HepG2 (cell line): Measurements from ENCODE around the gene MTSS2. TPM values are rescaled to one million over a fixed set of nuclear protein-coding genes. Genes with fewer than 3 reads are reported as not detected.
A peak's percentile ranks its signal among the peaks of the same experiment; 100 is the strongest.

Source experiments
- AGO2 ChIP-seq: fragments of 200-400 bp; formaldehyde crosslinking; optimal IDR thresholded peaks from 2 replicates; pipeline ENCODE3; 2017; ENCODE audit warnings: mild to moderate bottlenecking, low read depth, low read length, moderate library complexity
- CCDC6 ChIP-seq: sonication (generic); formaldehyde crosslinking; IDR thresholded peaks from 2 replicates; pipeline ENCODE4 v1.8.1; 2022; ENCODE audit warnings: mild to moderate bottlenecking, missing genetic modification reagents, moderate library complexity
- FOXO4 ChIP-seq: sonication (generic); formaldehyde crosslinking; conservative IDR thresholded peaks from 2 replicates; pipeline ENCODE4 v1.8.1; 2023; ENCODE audit warnings: missing genetic modification reagents
- GLMP ChIP-seq: sonication (generic); formaldehyde crosslinking; IDR thresholded peaks from 2 replicates; pipeline ENCODE4 v1.9.0; 2021; ENCODE audit warnings: missing genetic modification reagents, mild to moderate bottlenecking, borderline replicate concordance
- HOXA9 ChIP-seq: sonication (generic); formaldehyde crosslinking; IDR thresholded peaks from 2 replicates; pipeline ENCODE4 v1.8.1; 2022; ENCODE audit warnings: missing genetic modification reagents, mild to moderate bottlenecking, moderate library complexity, borderline replicate concordance
- KLF6 ChIP-seq: IDR thresholded peaks from 2 replicates; pipeline ENCODE4 v1.8.0; 2016; ENCODE audit warnings: missing biosample characterization, missing genetic modification reagents
- NPAS2 ChIP-seq: sonication (generic); formaldehyde crosslinking; IDR thresholded peaks from 2 replicates; pipeline ENCODE4 v1.8.0; 2022; ENCODE audit warnings: mild to moderate bottlenecking, missing genetic modification reagents, borderline replicate concordance
- NR0B2 ChIP-seq: sonication (generic); formaldehyde crosslinking; IDR thresholded peaks from 2 replicates; pipeline ENCODE4 v1.4.0; 2020; ENCODE audit warnings: mild to moderate bottlenecking, missing genetic modification reagents
- PRDM15 ChIP-seq: sonication (generic); formaldehyde crosslinking; IDR thresholded peaks from 2 replicates; pipeline ENCODE4 v1.4.0; 2020; ENCODE audit warnings: missing genetic modification reagents
- PRMT3 ChIP-seq: sonication (generic); formaldehyde crosslinking; IDR thresholded peaks from 2 replicates; pipeline ENCODE4 v1.8.1; 2022; ENCODE audit warnings: low read depth, mild to moderate bottlenecking, moderate library complexity, missing genetic modification reagents, borderline replicate concordance
- SAFB2 ChIP-seq: sonication (generic); formaldehyde crosslinking; IDR thresholded peaks from 2 replicates; pipeline ENCODE4 v1.5.1; 2020; ENCODE audit warnings: missing genetic modification reagents, low read depth, mild to moderate bottlenecking, borderline replicate concordance
- SATB2 ChIP-seq: sonication (generic); formaldehyde crosslinking; IDR thresholded peaks from 2 replicates; pipeline ENCODE4 v1.5.0; 2020; ENCODE audit warnings: missing genetic modification reagents
- SMAD9 ChIP-seq: sonication (generic); formaldehyde crosslinking; IDR thresholded peaks from 2 replicates; pipeline ENCODE4 v1.5.1; 2020; ENCODE audit warnings: mild to moderate bottlenecking, missing genetic modification reagents
- U2AF2 ChIP-seq: fragments of 200-400 bp; formaldehyde crosslinking; IDR thresholded peaks from 2 replicates; pipeline ENCODE4 v1.6.1; 2017; ENCODE audit warnings: low read depth, mild to moderate bottlenecking, low read length
- ZFX ChIP-seq: sonication (generic); formaldehyde crosslinking; IDR thresholded peaks from 2 replicates; pipeline ENCODE4 v1.4.0; 2020; ENCODE audit warnings: mild to moderate bottlenecking, low read depth, missing genetic modification reagents, moderate library complexity
- ZNF317 ChIP-seq: sonication (generic); formaldehyde crosslinking; IDR thresholded peaks from 2 replicates; pipeline ENCODE4 v1.5.0; 2020; ENCODE audit warnings: mild to moderate bottlenecking, missing genetic modification reagents
- ZNF44 ChIP-seq: sonication (generic); formaldehyde crosslinking; IDR thresholded peaks from 2 replicates; pipeline ENCODE4 v1.5.1; 2020; ENCODE audit warnings: mild to moderate bottlenecking, missing genetic modification reagents
- ZNF660 ChIP-seq: sonication (generic); formaldehyde crosslinking; IDR thresholded peaks from 2 replicates; pipeline ENCODE4 v1.5.1; 2020; ENCODE audit warnings: mild to moderate bottlenecking, low read depth, missing genetic modification reagents, borderline replicate concordance
- ZNF670 ChIP-seq: sonication (generic); formaldehyde crosslinking; IDR thresholded peaks from 2 replicates; pipeline ENCODE4 v1.8.0; 2022; ENCODE audit warnings: mild to moderate bottlenecking, missing genetic modification reagents, borderline replicate concordance
- ZNF878 ChIP-seq: sonication (generic); formaldehyde crosslinking; IDR thresholded peaks from 2 replicates; pipeline ENCODE4 v1.8.1; 2023; ENCODE audit warnings: mild to moderate bottlenecking, missing genetic modification reagents, moderate library complexity
- polyA plus RNA-seq, 8 experiments: library from polyadenylated mRNA; depleted of rRNA in 3 of 8; stranded (reverse) in 7 of 8; unstranded in 1 of 8; fragments of >200 nt; fragmentation: Illumina TruSeq in 4 of 8; extraction: Trizol in 4 of 8; gene quantifications; 2 replicates each; pipeline versions ENCODE4 v1.2.1 to v1.2.3, GENCODE V29; 2011 to 2016; ENCODE audit warnings: low read depth in 4 of 8, missing spikeins in 1 of 8, mixed read lengths in 1 of 8; ENCODE audit not compliant: insufficient read depth in 1 of 8
- total RNA-seq, 5 experiments: library from RNA; depleted of rRNA; stranded (reverse); fragments of >200 nt; fragmentation: Illumina TruSeq; extraction: Trizol; gene quantifications; 2 replicates each; pipeline ENCODE4 v1.2.3, GENCODE V29; 2016; ENCODE audit warnings: low read depth in 1 of 5

The MTSS2 gene
- total and polyA plus RNA-seq, 2 of the 13 experiments (the other 11 are each of a cell fraction or from before 2014, with no cell fraction given) = 132 to 242 TPM

DNA sequence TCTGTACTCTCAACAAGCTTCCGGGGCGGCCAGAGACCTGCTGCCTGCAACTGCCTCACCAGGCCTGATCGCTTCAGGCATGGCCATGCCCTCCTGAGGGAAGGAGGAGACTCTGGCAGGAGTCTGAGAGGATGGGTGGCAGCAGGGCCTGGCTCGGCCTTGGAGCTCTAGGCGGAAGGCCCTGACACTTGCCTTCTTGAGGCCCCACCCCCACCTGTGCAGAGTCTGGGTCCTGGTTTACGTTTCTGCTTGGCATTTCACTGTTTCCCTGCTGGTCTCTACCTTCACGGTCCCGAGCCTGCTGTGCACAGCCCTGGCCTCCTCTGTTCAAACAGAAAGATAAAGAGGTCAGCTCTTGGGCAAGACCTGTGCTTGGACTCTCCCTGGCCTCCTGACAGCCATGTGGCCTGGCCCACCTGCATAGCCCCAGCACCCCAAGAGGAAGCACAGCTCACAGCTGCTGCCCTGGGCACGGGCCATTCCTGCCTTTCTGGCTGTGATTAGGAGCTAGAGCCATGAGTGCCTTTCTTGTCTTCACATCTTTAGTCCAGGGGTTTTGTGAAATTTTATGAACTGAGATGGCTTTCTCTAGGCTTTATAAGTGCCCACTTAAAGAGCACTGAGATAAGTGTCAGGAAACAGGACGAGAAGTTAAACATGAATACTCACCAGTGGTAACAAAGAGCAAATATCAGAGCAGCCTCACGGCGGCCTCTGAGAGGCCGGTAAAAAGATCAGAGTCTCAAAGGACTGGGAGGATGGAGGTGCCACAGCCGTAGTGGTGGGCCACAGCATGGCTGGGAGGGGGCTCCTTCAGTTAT, 25.6 kb upstream of the MTSS2 start (continued):
- TF ChIP-seq NR0B2 (peak; percentile 50; the same call in 1 of the 2 replicates), U2AF2 (no peak), PRMT3 (CRISPR knock-in tag) (peak; percentile 77; the same call in 1 of the 2 replicates), FOXO4 (CRISPR knock-in tag) (peak; percentile 83; the same call in 1 of the 2 replicates), ZNF670 (peak; percentile 23; the same call in 1 of the 2 replicates), SATB2 (no peak), HOXA9 (CRISPR knock-in tag) (no peak), ZNF878 (CRISPR knock-in tag) (0 out of 2 replicates have a peak, but pooled peaks have one; percentile 91), SMAD9 (CRISPR knock-in tag) (no peak), ZNF317 (CRISPR knock-in tag) (peak; percentile 74), NPAS2 (CRISPR knock-in tag) (0 out of 2 replicates have a peak, but pooled peaks have one; percentile 23), KLF6 (CRISPR knock-in tag) (peak; percentile 63; the same call in 1 of the 2 replicates), ZFX (CRISPR knock-in tag) (peak; percentile 93), GLMP (CRISPR knock-in tag) (no peak), PRDM15 (CRISPR knock-in tag) (no peak), AGO2 (no peak), SAFB2 (CRISPR knock-in tag) (no peak), ZNF44 (no peak), CCDC6 (CRISPR knock-in tag) (peak; percentile 79; the same call in 1 of the 2 replicates), ZNF660 (CRISPR knock-in tag) (no peak)
